Activated CD8-positive, alpha-beta memory T cell treated with anti-CD3 and anti-CD28 coated beads for 24 hours (primary cell): Measurements from ENCODE around the gene TMF1.

Experiments
- DNase-seq: peaks from one replicate; pipeline ENCODE4 v3.0.0-alpha.2; 2020

The TMF1 gene

GRCh38 chr3:69051756-69052471 is at the start of gene TMF1:
Gene TMF1 (minus strand): TSS chr3:69052333. CDS start chr3:69052086, 247 bp downstream.
- DNase-seq: peak; percentile 98

- no peak for DNase-seq
Observed at GRCh38 chr3:69099576-69099975, 47.4 kb upstream of the TMF1 start.

GRCh38 chr3:69097407-69098086 is 45.4 kb upstream of the TMF1 start:
- DNase-seq: no peak

- DNase-seq: no peak
Observed at GRCh38 chr3:69096299-69096698, 44.2 kb upstream of the TMF1 start.

- DNase-seq: no peak
Observed at GRCh38 chr3:69095636-69096035, 43.5 kb upstream of the TMF1 start.

GRCh38 chr3:69094467-69095205 is 42.5 kb upstream of the TMF1 start:
- no peak for DNase-seq

- no peak for DNase-seq
Observed at GRCh38 chr3:69092030-69092516, 39.9 kb upstream of the TMF1 start.

- DNase-seq: no peak
Observed at GRCh38 chr3:69091389-69092029, 39.4 kb upstream of the TMF1 start.

GRCh38 chr3:69090021-69090420 is 37.9 kb upstream of the TMF1 start:
- no peak for DNase-seq

GRCh38 chr3:69088063-69088462 is 35.9 kb upstream of the TMF1 start:
- DNase-seq: no peak

GRCh38 chr3:69087030-69087791 is 35.1 kb upstream of the TMF1 start:
- no peak for DNase-seq

GRCh38 chr3:69085833-69086722 is 33.9 kb upstream of the TMF1 start:
- peak; percentile 86 for DNase-seq

- DNase-seq: peak; percentile 68
Observed at GRCh38 chr3:69085168-69085832, 33.2 kb upstream of the TMF1 start.

GRCh38 chr3:69084326-69085167 is 32.4 kb upstream of the TMF1 start, which contains the start of gene ARL6IP5:
Gene ARL6IP5 (plus strand): TSS chr3:69084937. CDS start chr3:69085048, 111 bp downstream.
- DNase-seq: peak; percentile 91

GRCh38 chr3:69082805-69083204 is 30.7 kb upstream of the TMF1 start:
- peak; percentile 79 for DNase-seq

GRCh38 chr3:69082361-69082760 is 30.2 kb upstream of the TMF1 start:
- no peak for DNase-seq

GRCh38 chr3:69081583-69082262 is 29.6 kb upstream of the TMF1 start:
- DNase-seq: no peak

GRCh38 chr3:69080233-69080920 is 28.2 kb upstream of the TMF1 start, which contains the start of gene UBA3:
Gene UBA3 (minus strand): TSS chr3:69080365. CDS start chr3:69080353, 12 bp downstream.
- peak; percentile 94 for DNase-seq
